Ascending aorta (tissue), 2 donors: ENCODE measurements around the gene TOR1A. TPM values are rescaled to one million over a fixed set of nuclear protein-coding genes. Genes with fewer than 3 reads are reported as not detected.
"Not testable (repeated sequence)": the region's sequence is repeated elsewhere in the genome, so short reads cannot be mapped to it uniquely, and the experiment has no call there.

Experiments used
- DNase-seq, 2 donors: peaks; one replicate each; pipeline ENCODE4 v3.0.0-alpha.2; 2019; ENCODE audit warnings: low spot score in 2 of 2
- H3K27ac ChIP-seq, 2 donors: fragments of 200-600 bp; sonication (generic); one replicate each; pipeline ENCODE4 v1.5.1; 2016 to 2017; ENCODE audit warnings: mild to moderate bottlenecking in 1 of 2
- H3K27me3 ChIP-seq: fragments of 200-600 bp; sonication (generic); one replicate; pipeline ENCODE4 v1.5.1; 2017
- H3K36me3 ChIP-seq, 2 donors: fragments of 200-600 bp; sonication (generic); one replicate each; pipeline ENCODE4 v1.5.1; 2016
- H3K4me1 ChIP-seq, 2 donors: fragments of 200-600 bp; sonication (generic); one replicate each; pipeline ENCODE4 v1.5.1; 2016 to 2017; ENCODE audit warnings: mild to moderate bottlenecking in 1 of 2
- H3K4me3 ChIP-seq, 2 donors: fragments of 200-600 bp; sonication (generic); one replicate each; pipeline ENCODE4 v1.5.1; 2016 to 2017; ENCODE audit warnings: mild to moderate bottlenecking in 1 of 2
- H3K9me3 ChIP-seq, 2 donors: fragments of 200-600 bp; sonication (generic); one replicate each; pipeline ENCODE4 v1.5.1; 2016
- CTCF ChIP-seq, 3 experiments: fragments of 200-600 bp in 2 of 3; fragments of 450-650 bp in 1 of 3; sonication (generic) in 2 of 3; IDR thresholded peaks; one replicate each; pipeline ENCODE4 v1.5.1; 2016 to 2019; ENCODE audit warnings: antibody characterized with exemption in 3 of 3, mild to moderate bottlenecking in 1 of 3, moderate library complexity in 1 of 3
- intact Hi-C: fragments of 100-400 bp; cut with DNase I; formaldehyde crosslinking; loops from one replicate; pipeline ENCODE4 v1.15.1; 2023
- total RNA-seq: library from RNA; depleted of rRNA; stranded (reverse); fragments of >200 nt; gene quantifications from one replicate; pipeline ENCODE4 v1.1.0, GENCODE V29; 2016

The TOR1A gene
- total RNA-seq, 1 donor from 2014 or later, result 67.7 TPM

- Histone ChIP-seq H3K4me3 (no peak overlapping the region), H3K36me3 (no peaks in the 10 kb centered on the region), H3K4me1 (no peaks in the 10 kb centered on the region), H3K9me3 (no peaks in the 10 kb centered on the region), H3K27ac (no peak overlapping the region), H3K27me3 (no peaks in the 10 kb centered on the region)
- intact Hi-C loops, result no loop called here
- no peak for DNase-seq
- TF ChIP-seq CTCF (IDR thresholded peaks at IDR 0.05), result no peak
Observed at GRCh38 chr9:129785866-129786265, 38.1 kb downstream of the TOR1A start.

GRCh38 chr9:129784970-129785369, 39.0 kb downstream of the TOR1A start:
- not testable (repeated sequence) for H3K9me3 ChIP-seq, H3K27ac ChIP-seq, H3K27me3 ChIP-seq, H3K36me3 ChIP-seq, H3K4me1 ChIP-seq, H3K4me3 ChIP-seq, DNase-seq
- intact Hi-C loops, result loop anchor here (5.0 kb wide), 1 partner anchor 653 kb away; no protein-coding TSS in a partner anchor

GRCh38 chr9:129783516-129784361, 40.2 kb downstream of the TOR1A start:
- TF ChIP-seq CTCF (IDR thresholded peaks at IDR 0.05), result peak; percentile 84 to 92 (median 92)
- DNase-seq, result peak in 1 of 2 donors; percentile 89
- Histone ChIP-seq H3K4me3 (no peak overlapping the region), H3K27ac (no peak overlapping the region), H3K4me1 (no peaks in the 10 kb centered on the region), H3K9me3 (no peaks in the 10 kb centered on the region), H3K36me3 (no peaks in the 10 kb centered on the region), H3K27me3 (no peaks in the 10 kb centered on the region)
- intact Hi-C loops, result loop anchor here (1.0 to 5.0 kb wide), 3 partner anchors 46 to 651 kb away; partner anchors contain the start of gene ASB6

GRCh38 chr9:129781981-129782380, 42.0 kb downstream of the TOR1A start:
- no peaks in the 10 kb centered on the region for H3K27me3 ChIP-seq
- TF ChIP-seq CTCF (IDR thresholded peaks at IDR 0.05), result no peak

GRCh38 chr9:129781131-129781530, 42.8 kb downstream of the TOR1A start:
- DNase-seq, result no peak
- H3K27ac ChIP-seq, result no peak overlapping the region
- H3K9me3 ChIP-seq, result no peaks in the 10 kb centered on the region
- no peak overlapping the region for H3K4me3 ChIP-seq
- no peak for TF ChIP-seq CTCF (IDR thresholded peaks at IDR 0.05)
- peaks cover 0 to 11% of the 10 kb centered on the region in 2 donors for H3K4me1 ChIP-seq
- no peaks in the 10 kb centered on the region for H3K36me3 ChIP-seq
- intact Hi-C loops, result loop anchor here (5.0 kb wide), 1 partner anchor 649 kb away; no protein-coding TSS in a partner anchor
- no peaks in the 10 kb centered on the region for H3K27me3 ChIP-seq

More at GRCh38 chr9:129781981-129782380, 42.0 kb downstream of the TOR1A start:
- Histone ChIP-seq H3K4me1 (peaks cover 0 to 7% of the 10 kb centered on the region in 2 donors), H3K4me3 (no peak overlapping the region), H3K27ac (no peak overlapping the region), H3K36me3 (no peaks in the 10 kb centered on the region), H3K9me3 (no peaks in the 10 kb centered on the region)
- DNase-seq, result no peak
- intact Hi-C loops, result loop anchor here (5.0 kb wide), 1 partner anchor 650 kb away; no protein-coding TSS in a partner anchor

GRCh38 chr9:129779560-129780190, 44.3 kb downstream of the TOR1A start:
- H3K27ac ChIP-seq, result no peak overlapping the region
- no peaks in the 10 kb centered on the region for H3K9me3 ChIP-seq
- H3K4me1 ChIP-seq, result peaks cover 0 to 11% of the 10 kb centered on the region in 2 donors
- intact Hi-C loops, result loop anchor here (5.0 kb wide), 1 partner anchor 647 kb away; no protein-coding TSS in a partner anchor
- H3K27me3 ChIP-seq, result no peaks in the 10 kb centered on the region
- no peak for TF ChIP-seq CTCF (IDR thresholded peaks at IDR 0.05)
- no peaks in the 10 kb centered on the region for H3K36me3 ChIP-seq
- H3K4me3 ChIP-seq, result no peak overlapping the region
- DNase-seq, result no peak
